ENCODE results near the gene LBH. TPM values are rescaled to one million over a fixed set of nuclear protein-coding genes. Genes with fewer than 3 reads are reported as not detected.

The LBH gene
- total RNA-seq, 6 experiments from 2014 or later = 4.3 to 17.6 (median 9.5) TPM

GRCh38 chr2:30260941-30261340 lies 29.6 kb downstream of the LBH start:
- no peak overlapping the region for H3K27ac ChIP-seq
- no peaks in the 10 kb centered on the region for H3K36me3 ChIP-seq
- TF ChIP-seq POLR2A (IDR thresholded peaks at IDR 0.05) = no peak
- TF ChIP-seq, protein P1, sequence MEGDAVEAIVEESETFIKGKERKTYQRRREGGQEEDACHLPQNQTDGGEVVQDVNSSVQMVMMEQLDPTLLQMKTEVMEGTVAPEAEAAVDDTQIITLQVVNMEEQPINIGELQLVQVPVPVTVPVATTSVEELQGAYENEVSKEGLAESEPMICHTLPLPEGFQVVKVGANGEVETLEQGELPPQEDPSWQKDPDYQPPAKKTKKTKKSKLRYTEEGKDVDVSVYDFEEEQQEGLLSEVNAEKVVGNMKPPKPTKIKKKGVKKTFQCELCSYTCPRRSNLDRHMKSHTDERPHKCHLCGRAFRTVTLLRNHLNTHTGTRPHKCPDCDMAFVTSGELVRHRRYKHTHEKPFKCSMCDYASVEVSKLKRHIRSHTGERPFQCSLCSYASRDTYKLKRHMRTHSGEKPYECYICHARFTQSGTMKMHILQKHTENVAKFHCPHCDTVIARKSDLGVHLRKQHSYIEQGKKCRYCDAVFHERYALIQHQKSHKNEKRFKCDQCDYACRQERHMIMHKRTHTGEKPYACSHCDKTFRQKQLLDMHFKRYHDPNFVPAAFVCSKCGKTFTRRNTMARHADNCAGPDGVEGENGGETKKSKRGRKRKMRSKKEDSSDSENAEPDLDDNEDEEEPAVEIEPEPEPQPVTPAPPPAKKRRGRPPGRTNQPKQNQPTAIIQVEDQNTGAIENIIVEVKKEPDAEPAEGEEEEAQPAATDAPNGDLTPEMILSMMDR (IDR thresholded peaks at IDR 0.05) = no peak
- WGBS (ENCODE audit: insufficient coverage, low coverage, low lambda C conversion rate, missing lambda C conversion rate) = 59% methylated on average over 2 of the region's 2 CpGs
- H3K4me1 ChIP-seq = no peaks in the 10 kb centered on the region
- intact Hi-C loops (cut with DNase I) = no loop called here
- ATAC-seq (no peak), DNase-seq (no peak)
- H3K4me3 ChIP-seq = no peak overlapping the region
- H3K9me3 ChIP-seq = no peaks in the 10 kb centered on the region
- no peaks in the 10 kb centered on the region for H3K27me3 ChIP-seq

DNA sequence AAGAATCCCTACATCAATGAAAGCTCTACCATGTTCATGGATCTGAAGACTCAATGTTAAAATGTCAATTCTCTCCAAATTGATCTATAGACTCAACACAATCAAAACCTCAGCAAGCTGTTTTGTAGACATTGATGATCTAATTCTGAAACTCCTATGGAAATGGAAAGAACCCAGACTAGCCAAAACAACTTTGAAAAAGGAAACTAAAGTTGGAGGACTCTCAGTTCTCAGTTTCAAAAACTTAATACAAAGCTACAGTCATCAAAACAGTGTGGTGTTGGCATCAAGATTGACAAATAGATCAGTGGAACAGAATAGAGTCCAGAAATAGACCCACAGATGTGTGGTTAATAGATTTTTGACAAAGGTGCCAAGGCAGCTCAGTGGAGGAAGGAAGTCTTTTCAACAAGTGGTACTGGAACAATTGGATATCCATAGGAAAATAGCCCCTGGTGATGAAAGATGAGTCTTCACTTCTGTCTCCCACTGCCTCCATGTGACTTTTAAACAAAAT lies 30.4 kb downstream of the LBH start:
- Histone ChIP-seq H3K36me3 (no peaks in the 10 kb centered on the region), H3K27me3 (no peaks in the 10 kb centered on the region), H3K27ac (no peak overlapping the region), H3K4me3 (no peak overlapping the region), H3K9me3 (no peaks in the 10 kb centered on the region), H3K4me1 (no peaks in the 10 kb centered on the region)
- DNase-seq (no peak), ATAC-seq (no peak)
- intact Hi-C loops (cut with DNase I) = no loop called here
- TF ChIP-seq POLR2A (IDR thresholded peaks at IDR 0.05) = no peak
- TF ChIP-seq, protein P1 (IDR thresholded peaks at IDR 0.05) = no peak

DNA sequence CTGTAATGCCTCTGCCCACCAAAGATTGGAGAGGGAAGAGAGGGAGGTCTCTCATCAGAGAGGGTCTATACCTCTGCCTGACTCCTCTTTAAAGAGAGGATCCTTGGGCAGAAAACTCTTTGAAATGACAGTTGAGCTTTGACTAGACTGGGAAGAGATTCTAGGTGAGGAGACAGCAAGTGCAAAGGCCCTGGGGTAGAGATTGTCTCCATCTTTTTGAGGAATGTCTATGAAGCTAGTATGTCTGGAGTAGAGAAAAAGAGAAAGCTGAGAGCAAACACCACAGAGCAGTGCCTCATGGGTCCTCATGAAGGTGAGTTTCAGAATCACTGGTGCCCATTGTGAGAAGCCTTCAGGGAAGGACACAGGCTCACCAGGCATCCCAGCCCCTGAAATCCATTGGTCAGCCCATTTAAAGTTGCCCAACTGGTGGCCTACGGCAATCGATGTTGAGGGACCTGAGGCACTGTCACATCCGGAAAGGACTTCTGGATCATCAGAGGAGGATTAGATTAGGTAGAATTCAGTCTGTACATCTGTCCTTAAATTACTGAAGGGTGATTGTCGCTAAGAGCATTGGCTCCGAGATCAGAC lies 31.5 kb downstream of the LBH start:
- no peak overlapping the region for H3K27ac ChIP-seq
- WGBS (ENCODE audit: insufficient coverage, low coverage, low lambda C conversion rate, missing lambda C conversion rate) = 94% methylated on average over 4 of the region's 5 CpGs
- no peak for DNase-seq
- H3K4me3 ChIP-seq = no peak overlapping the region
- no peaks in the 10 kb centered on the region for H3K27me3 ChIP-seq
- H3K4me1 ChIP-seq = no peaks in the 10 kb centered on the region
- no peaks in the 10 kb centered on the region for H3K9me3 ChIP-seq
- no peak for ATAC-seq
- TF ChIP-seq POLR2A (IDR thresholded peaks at IDR 0.05) = no peak
- TF ChIP-seq, protein P1 (IDR thresholded peaks at IDR 0.05) = no peak
- H3K36me3 ChIP-seq = no peaks in the 10 kb centered on the region
- intact Hi-C loops (cut with DNase I) = no loop called here

DNA sequence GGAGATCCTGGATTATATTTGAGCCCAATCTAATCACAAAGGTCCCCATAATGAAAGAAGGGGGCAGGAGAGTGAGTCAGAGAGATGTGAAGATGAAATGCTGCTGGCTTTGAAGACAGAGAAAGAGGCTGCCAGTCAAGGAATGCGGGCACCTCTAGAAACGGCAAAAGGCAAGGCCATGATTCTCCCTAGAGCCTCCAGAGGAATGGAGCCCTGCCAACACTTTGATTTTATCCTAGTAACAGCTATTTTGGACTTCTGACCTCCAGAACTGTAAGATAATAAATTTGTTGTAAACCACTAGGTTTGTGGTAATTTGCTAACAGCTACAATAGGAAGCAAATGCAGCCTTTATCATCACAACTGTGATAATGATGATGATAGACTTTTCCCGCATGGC lies 32.9 kb downstream of the LBH start:
- no peak for ATAC-seq

More for the DNA sequence above, 32.9 kb downstream of the LBH start:
- WGBS (ENCODE audit: insufficient coverage, low coverage, low lambda C conversion rate, missing lambda C conversion rate) = 74% methylated on average over 3 of the region's 3 CpGs
- H3K4me1 ChIP-seq = no peaks in the 10 kb centered on the region
- H3K4me3 ChIP-seq = no peak overlapping the region
- TF ChIP-seq, protein P1 (IDR thresholded peaks at IDR 0.05) = no peak
- no peak for TF ChIP-seq POLR2A (IDR thresholded peaks at IDR 0.05)
- intact Hi-C loops (cut with DNase I) = no loop called here
- no peak for DNase-seq
- H3K27me3 ChIP-seq = no peaks in the 10 kb centered on the region
- no peaks in the 10 kb centered on the region for H3K36me3 ChIP-seq
- no peaks in the 10 kb centered on the region for H3K9me3 ChIP-seq
- no peak overlapping the region for H3K27ac ChIP-seq

Measured in right lobe of liver (tissue), 6 donors.